Esophagus muscularis mucosa (tissue), 4 donors: ENCODE measurements around the gene CX3CR1. TPM values are rescaled to one million over a fixed set of nuclear protein-coding genes. Genes with fewer than 3 reads are reported as not detected.
"Not testable (repeated sequence)": the region's sequence is repeated elsewhere in the genome, so short reads cannot be mapped to it uniquely, and the experiment has no call there.

Experiments used
- DNase-seq: peaks from one replicate; pipeline ENCODE4 v3.0.0-alpha.2; 2017; ENCODE audit errors: extremely low spot score
- H3K27ac ChIP-seq, 4 donors: fragments of 200-600 bp; sonication (generic); replicated peaks in 1 of 4; 1 replicate in 3 of 4; 2 replicates in 1 of 4; pipeline ENCODE4 v1.5.1; 2016 to 2019; ENCODE audit warnings: mild to moderate bottlenecking in 1 of 4
- H3K27me3 ChIP-seq, 4 donors: fragments of 200-600 bp; sonication (generic); one replicate each; pipeline versions ENCODE4 v1.5.1 to v1.6.0; 2016 to 2019
- H3K36me3 ChIP-seq, 4 donors: fragments of 200-600 bp; sonication (generic); one replicate each; pipeline ENCODE4 v1.5.1; 2016 to 2019
- H3K4me1 ChIP-seq, 4 donors: fragments of 200-600 bp; sonication (generic); one replicate each; pipeline ENCODE4 v1.5.1; 2016 to 2019
- H3K4me3 ChIP-seq, 4 donors: fragments of 200-600 bp; sonication (generic); 1 replicate in 2 of 4; 2 replicates in 2 of 4; pipeline ENCODE4 v1.5.1; 2016 to 2019; ENCODE audit warnings: mild to moderate bottlenecking in 4 of 4, moderate library complexity in 1 of 4
- H3K9me3 ChIP-seq, 4 donors: fragments of 200-600 bp; sonication (generic); 1 replicate in 3 of 4; 2 replicates in 1 of 4; pipeline ENCODE4 v1.5.1; 2016 to 2019
- CTCF ChIP-seq, 3 experiments: fragments of 200-600 bp in 2 of 3; fragments of 450-650 bp in 1 of 3; sonication (generic) in 2 of 3; IDR thresholded peaks; one replicate each; pipeline ENCODE4 v1.5.1; 2017 to 2019; ENCODE audit warnings: antibody characterized with exemption in 3 of 3, mild to moderate bottlenecking in 2 of 3, moderate library complexity in 1 of 3
- EP300 ChIP-seq: sonication (generic); formaldehyde crosslinking; IDR thresholded peaks from one replicate; pipeline ENCODE4 v1.6.1; 2017; ENCODE audit warnings: antibody characterized with exemption
- POLR2A ChIP-seq: fragments of 450-650 bp; IDR thresholded peaks from one replicate; pipeline ENCODE4 v1.6.1; 2017; ENCODE audit warnings: antibody characterized with exemption, moderate library complexity, mild to moderate bottlenecking, low read depth
- POLR2AphosphoS5 ChIP-seq, 2 donors: sonication (generic); formaldehyde crosslinking; IDR thresholded peaks; one replicate each; pipeline ENCODE4 v1.6.1; 2017; ENCODE audit warnings: antibody characterized with exemption in 2 of 2
- WGBS: methylation state at CpG from one replicate; pipeline ENCODE4 v1.1.5; 2018; 5-methylcytosine and 5-hydroxymethylcytosine counted together
- intact Hi-C: fragments of 100-400 bp; cut with DNase I; formaldehyde crosslinking; loops from one replicate; pipeline ENCODE4 v1.15.1; 2023
- total RNA-seq, 4 donors: library from RNA; depleted of rRNA; stranded (reverse); fragments of >200 nt; gene quantifications; one replicate each; pipeline versions ENCODE4 v1.1.0 to v1.2.1, GENCODE V29; 2016

Gene CX3CR1
- total RNA-seq, 4 donors from 2014 or later = 0.23 to 0.78 (median 0.46) TPM

- WGBS = 73% methylated on average over 6 of the region's 6 CpGs
- H3K4me1 ChIP-seq = peaks cover 0 to 5% (median 0%) of the 10 kb centered on the region in 4 donors
Observed at GRCh38 chr3:39237027-39237426, 42.8 kb downstream of the CX3CR1 start.

GRCh38 chr3:39234651-39235050 is 45.2 kb downstream of the CX3CR1 start:
- 62% methylated on average over 2 of the region's 2 CpGs for WGBS
- peak; percentile 57 for DNase-seq
- H3K9me3 ChIP-seq = peaks cover 0 to 5% (median 0%) of the 10 kb centered on the region in 4 donors
- intact Hi-C loops = no loop called here
- no peak overlapping the region for H3K27ac ChIP-seq
- H3K4me1 ChIP-seq = peaks cover 0 to 5% (median 0%) of the 10 kb centered on the region in 4 donors
- H3K4me3 ChIP-seq = no peak overlapping the region
- H3K36me3 ChIP-seq = no peaks in the 10 kb centered on the region
- TF ChIP-seq POLR2A = no peak
- no peak for TF ChIP-seq EP300
- TF ChIP-seq CTCF (IDR thresholded peaks at IDR 0.05) = no peak
- TF ChIP-seq POLR2AphosphoS5 (IDR thresholded peaks at IDR 0.05) = no peak
- peaks cover 0 to 8% (median 0%) of the 10 kb centered on the region in 4 donors for H3K27me3 ChIP-seq

More at GRCh38 chr3:39237027-39237426, 42.8 kb downstream of the CX3CR1 start:
- H3K27me3 ChIP-seq = peaks cover 0 to 8% (median 0%) of the 10 kb centered on the region in 4 donors
- no peak overlapping the region for H3K4me3 ChIP-seq
- H3K27ac ChIP-seq = no peak overlapping the region
- no peaks in the 10 kb centered on the region for H3K36me3 ChIP-seq
- TF ChIP-seq POLR2AphosphoS5 (IDR thresholded peaks at IDR 0.05) (no peak), EP300 (no peak), CTCF (IDR thresholded peaks at IDR 0.05) (no peak), POLR2A (no peak)
- intact Hi-C loops = no loop called here
- no peak for DNase-seq
- H3K9me3 ChIP-seq = no peaks in the 10 kb centered on the region

- Histone ChIP-seq H3K9me3 (peaks cover 0 to 5% (median 0%) of the 10 kb centered on the region in 4 donors), H3K4me3 (no peak overlapping the region), H3K4me1 (peaks cover 0 to 5% (median 0%) of the 10 kb centered on the region in 4 donors), H3K27ac (no peak overlapping the region), H3K27me3 (peaks cover 0 to 8% (median 0%) of the 10 kb centered on the region in 4 donors), H3K36me3 (no peaks in the 10 kb centered on the region)
- WGBS = 39% methylated on average over 3 of the region's 3 CpGs
- intact Hi-C loops = no loop called here
- DNase-seq = no peak
- TF ChIP-seq EP300 (no peak), POLR2AphosphoS5 (IDR thresholded peaks at IDR 0.05) (no peak)
Observed at GRCh38 chr3:39232859-39233258, 47.0 kb downstream of the CX3CR1 start.

- H3K27me3 ChIP-seq = peaks cover 0 to 8% (median 0%) of the 10 kb centered on the region in 4 donors
- peaks cover 0 to 5% (median 0%) of the 10 kb centered on the region in 4 donors for H3K9me3 ChIP-seq
- intact Hi-C loops = no loop called here
- WGBS = 96% methylated on average over 1 of the region's 1 CpG
- peaks cover 0 to 5% (median 0%) of the 10 kb centered on the region in 4 donors for H3K4me1 ChIP-seq
- H3K4me3 ChIP-seq = no peak overlapping the region
- DNase-seq = no peak
- H3K36me3 ChIP-seq = no peaks in the 10 kb centered on the region
- H3K27ac ChIP-seq = no peak overlapping the region
- TF ChIP-seq POLR2A (no peak), CTCF (IDR thresholded peaks at IDR 0.05) (no peak), EP300 (no peak), POLR2AphosphoS5 (IDR thresholded peaks at IDR 0.05) (no peak)
Observed at GRCh38 chr3:39230453-39230852, 49.4 kb downstream of the CX3CR1 start.

GRCh38 chr3:39228496-39228895 is 51.3 kb downstream of the CX3CR1 start:
- no peak overlapping the region for H3K27ac ChIP-seq
- no peak for DNase-seq
- intact Hi-C loops = no loop called here
- peaks cover 0 to 5% (median 0%) of the 10 kb centered on the region in 4 donors for H3K9me3 ChIP-seq
- TF ChIP-seq CTCF (IDR thresholded peaks at IDR 0.05) (no peak), POLR2AphosphoS5 (IDR thresholded peaks at IDR 0.05) (no peak), POLR2A (no peak), EP300 (no peak)
- no peaks in the 10 kb centered on the region for H3K27me3 ChIP-seq
- H3K36me3 ChIP-seq = no peaks in the 10 kb centered on the region
- H3K4me1 ChIP-seq = peaks cover 0 to 1% (median 0%) of the 10 kb centered on the region in 4 donors
- no peak overlapping the region for H3K4me3 ChIP-seq
- 84% methylated on average over 4 of the region's 4 CpGs for WGBS

- H3K36me3 ChIP-seq, H3K27ac ChIP-seq, intact Hi-C loops, H3K27me3 ChIP-seq, H3K4me1 ChIP-seq, H3K9me3 ChIP-seq, H3K4me3 ChIP-seq, DNase-seq: not testable (repeated sequence)
- WGBS = 93% methylated on average over 15 of the region's 32 CpGs
Observed at GRCh38 chr3:39227596-39227995, 52.2 kb downstream of the CX3CR1 start.
